ENCODE data around the gene CMC1.

The CMC1 gene

DNA sequence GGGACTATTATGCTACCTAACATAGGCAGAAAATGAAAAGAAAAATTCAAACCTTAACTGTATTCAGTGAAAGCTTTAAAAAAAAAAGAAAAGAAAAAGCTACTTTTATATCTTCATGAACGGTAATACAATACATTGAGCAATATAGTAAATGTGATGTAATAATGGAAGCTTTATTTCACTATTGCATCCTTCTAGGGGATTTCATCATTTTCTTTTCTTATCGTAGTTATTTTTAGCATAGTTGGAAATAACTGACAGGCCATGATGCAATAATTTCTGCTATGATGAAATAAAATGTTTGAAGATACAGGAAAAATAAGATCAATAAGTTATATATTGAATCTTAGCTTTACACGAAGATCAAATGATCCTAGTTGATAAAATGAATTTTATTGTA, 66.8 kb downstream of the CMC1 start:
- no peak for DNase-seq

DNA sequence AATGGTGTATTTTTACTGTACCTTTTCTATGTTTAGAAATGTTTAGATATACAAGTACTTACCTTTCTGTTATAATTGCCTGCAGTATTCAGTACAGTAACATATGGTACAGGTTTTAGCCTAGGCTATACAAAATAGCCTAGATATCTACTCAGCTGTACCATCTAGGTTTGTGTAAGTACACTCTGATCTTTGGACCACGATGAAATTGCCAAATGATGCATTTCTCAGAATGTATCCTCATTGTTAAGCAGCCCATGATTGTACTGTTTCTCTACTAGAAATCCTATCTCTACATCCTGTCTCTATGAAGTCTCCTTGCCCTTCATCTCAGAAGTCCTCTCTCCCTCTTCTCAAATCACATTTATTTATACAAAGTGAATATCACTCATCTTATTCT, 74.3 kb downstream of the CMC1 start:
- DNase-seq = no peak

DNA sequence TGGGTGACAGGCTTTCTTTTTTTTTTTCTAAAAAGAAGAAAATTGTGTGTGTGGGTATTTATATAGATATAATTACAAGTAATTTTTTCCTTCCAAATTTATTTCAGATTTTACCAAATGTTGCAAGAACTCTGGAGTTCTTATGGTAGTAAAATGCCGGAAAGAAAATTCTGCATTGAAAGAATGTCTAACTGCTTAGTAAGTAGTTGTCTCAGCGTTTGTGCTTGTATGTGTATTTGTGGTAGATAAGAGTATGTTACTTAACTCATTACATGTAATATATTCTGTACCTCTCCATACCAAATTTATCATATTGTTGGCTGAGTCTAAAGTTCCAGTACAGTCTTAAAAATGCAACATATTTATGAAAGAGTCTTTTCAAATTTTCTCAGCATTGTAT, 74.8 kb downstream of the CMC1 start:
- no peak for DNase-seq

DNA sequence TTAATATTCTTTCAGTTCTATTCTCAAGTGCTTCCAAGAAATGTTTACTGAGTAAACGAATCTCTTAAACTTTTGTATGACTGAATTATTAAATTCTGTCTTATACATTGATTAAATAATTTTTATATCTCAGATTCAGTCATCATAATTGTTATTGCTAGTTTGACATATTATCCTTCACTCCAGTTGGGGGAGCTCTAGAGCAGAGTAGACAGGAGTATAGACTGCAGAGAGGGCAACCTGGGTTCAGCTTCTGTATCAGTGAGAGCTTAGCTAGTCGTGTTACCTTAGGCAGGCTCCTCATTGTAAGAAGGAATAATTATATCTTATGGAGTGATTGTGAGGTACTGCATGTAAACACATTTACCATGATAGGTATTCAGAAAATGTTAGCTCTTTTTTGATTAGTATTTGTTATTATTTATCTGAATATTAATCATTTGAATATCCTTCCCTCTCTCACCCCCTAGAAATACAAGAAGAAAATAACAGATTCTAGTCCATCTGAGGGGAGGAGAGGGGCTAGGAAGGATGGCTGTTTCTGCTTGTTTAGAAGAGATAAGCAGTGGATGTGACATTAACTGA, 76.1 kb downstream of the CMC1 start:
- no peak for DNase-seq

DNA sequence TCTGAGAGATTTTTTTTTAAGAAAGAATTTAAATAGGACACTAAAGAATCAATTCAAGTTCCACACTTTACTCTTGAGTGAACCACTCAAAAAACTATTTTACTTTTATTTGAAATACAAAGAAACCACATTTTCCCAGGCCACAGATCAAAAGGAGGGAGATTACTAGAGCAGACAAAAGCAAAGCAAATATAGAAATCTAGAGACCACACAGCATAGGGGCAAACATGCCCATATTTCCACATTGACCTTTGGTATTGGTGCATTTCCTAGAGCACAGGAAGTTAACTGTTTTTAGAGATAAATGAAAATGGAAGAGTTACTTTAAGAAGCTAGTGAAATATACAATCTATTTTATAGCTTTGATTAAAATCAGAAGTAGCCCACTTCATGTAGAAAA, 79.6 kb downstream of the CMC1 start:
- DNase-seq = no peak

DNA sequence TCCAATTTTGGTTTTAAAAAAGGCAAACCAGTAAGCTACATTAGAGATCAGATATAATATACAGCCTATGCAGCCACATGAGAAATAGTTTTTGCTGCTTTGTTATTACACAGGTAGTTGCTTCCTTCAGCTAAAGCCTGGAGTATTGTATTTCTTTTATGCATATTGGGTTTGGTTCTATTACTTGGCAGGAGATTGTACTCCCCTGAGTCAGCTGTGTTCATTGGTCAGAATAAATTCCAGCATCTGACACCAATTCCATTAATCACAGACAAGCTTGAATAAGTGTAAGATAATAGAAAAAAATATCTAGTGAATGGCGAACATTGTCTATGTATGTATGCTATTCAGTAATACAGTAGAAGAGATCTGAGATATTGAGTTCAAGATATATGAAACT, 81.0 kb downstream of the CMC1 start:
- DNase-seq = no peak

DNA sequence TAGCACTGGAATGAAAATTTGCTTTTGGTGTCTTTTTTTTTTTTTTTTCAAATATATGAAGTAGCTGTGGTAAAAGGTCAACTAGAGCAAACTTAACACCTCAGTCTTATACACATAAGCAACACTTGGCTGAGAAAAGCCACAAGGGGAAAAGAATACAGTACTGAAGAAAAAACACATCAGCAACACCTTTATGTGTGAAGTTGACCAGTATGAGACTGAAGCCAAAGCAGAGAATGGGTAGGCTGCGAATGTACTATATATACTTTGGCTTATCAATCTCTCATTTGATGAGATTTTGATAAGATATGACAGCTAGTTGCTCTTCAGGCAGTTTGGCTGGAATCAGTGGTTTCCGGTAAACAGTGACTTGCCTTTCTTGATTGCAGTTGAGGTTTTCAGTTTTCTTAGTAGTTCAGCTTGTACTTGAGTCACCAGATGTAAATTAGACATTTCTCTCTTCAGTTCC, 85.1 kb downstream of the CMC1 start:
- DNase-seq = no peak

DNA sequence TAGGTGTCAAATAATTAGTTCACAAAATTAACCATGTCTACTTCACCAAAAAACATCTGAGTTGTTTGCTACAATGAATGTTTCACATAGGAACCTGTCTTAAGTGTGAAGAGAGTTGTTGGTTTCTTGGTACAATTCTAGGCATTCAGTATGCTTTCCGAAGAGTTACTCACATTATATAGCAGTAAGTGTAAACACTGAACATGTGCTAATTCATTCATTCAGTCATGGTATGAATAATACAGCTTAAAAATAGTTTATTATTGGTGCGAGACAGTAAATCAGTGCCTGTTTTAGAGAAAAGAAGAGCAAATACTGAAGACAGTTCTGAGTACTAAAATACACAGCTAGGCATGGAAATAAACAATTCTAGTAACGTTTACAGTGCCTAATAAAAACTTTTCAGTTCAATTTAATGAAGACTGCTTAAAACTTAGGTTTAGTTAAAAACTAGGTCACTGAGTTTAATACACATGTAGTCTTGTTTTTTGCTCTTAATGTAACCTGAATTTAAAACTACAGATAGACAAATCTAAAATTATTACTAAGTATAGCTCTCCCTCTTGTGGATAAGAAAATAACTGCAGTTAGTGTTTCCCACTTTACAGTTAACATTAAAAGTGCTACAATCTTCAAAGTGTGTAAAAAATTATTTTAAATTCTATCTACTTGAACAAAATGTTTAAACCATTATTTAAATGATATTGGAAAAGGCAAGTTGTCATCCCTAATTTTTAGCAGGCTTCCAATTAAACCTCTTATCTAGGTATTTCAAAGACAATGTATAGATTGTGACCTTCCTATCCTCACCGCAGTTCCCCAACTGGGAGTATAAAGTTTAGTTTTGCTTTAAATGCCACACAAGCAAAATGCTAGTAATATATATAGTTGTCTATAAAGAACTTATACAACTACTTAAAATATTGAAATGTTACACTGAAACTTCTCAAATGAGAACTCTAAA, 87.1 kb downstream of the CMC1 start:
- no peak for DNase-seq

DNA sequence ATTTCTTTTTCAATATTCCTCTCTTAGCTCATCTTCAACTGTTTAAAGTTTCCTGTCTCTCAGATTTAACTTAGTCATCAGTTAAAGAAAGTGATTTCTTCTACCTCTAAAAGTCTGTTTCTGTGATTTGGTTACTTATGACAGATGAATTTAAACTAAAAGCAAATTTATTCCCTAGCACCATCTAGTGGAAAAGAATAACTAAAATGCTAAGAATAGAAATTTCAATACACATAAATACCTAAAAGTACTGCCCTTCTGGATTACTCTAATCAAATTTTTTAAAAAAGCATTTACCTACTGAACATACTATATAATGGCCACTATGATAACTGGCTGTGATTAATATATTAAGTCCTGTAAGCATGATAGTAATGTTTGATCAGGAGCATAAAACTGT, 93.1 kb downstream of the CMC1 start:
- no peak for DNase-seq

DNA sequence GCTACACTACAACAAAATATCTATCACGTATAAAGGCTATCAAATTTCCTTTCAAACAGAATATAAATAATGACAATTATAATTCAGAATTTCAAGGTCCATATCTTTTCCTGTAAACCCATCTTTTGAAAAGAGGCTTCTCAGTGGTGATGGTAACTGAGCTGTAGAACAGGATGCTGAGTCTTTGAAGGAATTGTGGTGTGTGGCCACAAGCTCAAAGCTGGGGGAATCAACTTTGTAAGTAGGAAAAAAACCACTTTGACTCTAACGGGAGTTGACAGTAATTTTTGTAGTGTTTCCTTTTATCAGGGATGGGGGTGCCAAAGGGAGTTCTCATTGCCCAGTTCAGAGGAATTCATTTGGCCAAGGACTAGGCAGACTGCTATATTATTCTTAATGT, 93.8 kb downstream of the CMC1 start:
- DNase-seq = no peak

DNA sequence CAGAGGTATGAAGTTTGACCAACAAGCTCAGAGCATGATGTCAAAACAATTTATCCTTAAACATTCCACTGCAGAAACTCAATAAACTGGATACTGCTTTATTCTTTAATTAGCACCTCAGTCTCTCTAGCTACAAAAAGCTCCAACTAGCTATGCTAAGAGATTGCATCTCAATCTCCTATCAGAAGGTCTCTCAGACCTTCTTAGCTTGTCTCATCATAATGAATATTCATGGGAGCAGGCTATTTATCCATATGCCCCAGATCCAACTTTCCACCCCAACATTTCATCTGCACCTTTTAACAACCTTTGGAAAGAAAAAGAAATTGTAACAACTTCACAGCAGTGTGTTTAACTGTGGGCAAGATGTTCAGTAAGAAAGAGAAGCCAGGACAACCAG, 95.8 kb downstream of the CMC1 start:
- no peak for DNase-seq

DNA sequence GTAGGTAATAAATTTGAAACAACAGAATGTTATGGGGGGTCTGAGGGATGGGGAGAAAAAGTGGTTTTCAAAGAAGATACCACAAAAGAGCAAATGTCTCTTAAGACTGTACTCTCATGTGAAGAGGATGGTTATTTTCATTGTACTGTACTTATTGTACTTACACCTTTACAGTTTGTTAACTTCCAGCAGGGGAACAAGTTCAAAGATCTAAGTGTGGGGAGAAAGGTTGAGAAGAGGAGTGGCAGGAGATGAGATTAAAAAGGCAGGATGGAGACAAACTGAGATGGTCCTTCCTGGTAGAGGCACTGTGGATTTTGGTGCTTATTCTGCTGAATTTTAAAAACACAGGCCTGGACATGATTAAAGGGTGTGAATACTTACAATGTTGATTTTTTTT, 101.7 kb downstream of the CMC1 start:
- no peak for DNase-seq

DNA sequence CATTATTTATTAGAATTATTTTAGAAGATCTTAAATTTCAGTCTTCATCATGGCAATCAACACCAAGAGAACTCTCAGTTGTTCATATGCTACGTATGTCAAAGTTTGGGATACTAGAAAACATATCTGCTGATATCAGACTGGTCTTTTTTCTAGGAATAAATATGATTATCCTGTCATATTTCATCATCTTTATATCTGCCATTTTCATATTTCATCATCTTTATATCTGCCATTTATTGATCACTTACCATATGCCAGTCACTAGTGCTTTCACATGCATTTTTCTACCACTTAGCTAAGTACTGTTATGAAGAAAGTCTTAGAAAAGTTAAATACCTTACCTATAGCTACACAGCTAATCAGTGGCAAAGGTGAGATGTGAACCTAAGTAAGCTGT, 104.3 kb downstream of the CMC1 start:
- DNase-seq = no peak

DNA sequence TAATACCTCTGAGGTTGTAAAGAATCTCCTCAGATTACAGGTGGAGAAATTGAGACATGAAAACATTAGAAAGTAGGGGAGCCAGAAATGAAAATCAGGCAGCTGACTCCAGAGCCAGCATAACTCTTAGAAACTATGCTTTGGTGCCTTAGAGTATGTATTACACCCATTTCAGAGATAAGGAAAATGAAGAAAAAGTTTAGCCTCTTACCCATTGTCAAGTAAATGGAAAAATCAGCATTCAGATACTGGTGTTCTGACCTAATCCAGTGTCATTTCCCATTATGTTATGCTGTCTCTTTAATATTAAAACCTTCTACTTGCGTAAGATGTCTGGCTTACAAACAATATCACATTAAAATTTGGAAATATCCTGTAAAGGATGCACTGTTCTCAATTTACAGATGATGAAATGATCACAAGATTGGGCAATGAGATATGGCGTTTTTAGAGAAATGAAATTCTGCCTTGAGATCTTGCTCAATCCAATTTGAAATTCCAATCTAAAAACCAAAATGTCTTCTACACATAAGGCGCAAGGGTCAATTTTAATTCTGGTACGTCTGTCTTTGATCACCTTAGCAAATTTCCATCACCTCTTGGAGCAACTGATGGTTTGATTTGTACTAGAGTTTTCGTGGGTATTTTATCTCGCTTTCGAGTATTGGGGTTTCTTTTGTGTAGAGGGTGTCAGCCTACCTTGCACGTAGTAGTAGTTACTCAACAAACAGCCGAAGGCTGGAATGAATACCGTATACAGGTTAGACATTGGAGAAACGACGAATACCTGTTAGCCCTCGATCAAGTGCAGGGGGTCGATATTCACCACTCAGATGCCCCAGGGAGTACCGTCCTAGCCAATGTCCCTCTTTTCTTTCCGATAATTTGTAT, 106.2 kb downstream of the CMC1 start:
- DNase-seq = no peak

DNA sequence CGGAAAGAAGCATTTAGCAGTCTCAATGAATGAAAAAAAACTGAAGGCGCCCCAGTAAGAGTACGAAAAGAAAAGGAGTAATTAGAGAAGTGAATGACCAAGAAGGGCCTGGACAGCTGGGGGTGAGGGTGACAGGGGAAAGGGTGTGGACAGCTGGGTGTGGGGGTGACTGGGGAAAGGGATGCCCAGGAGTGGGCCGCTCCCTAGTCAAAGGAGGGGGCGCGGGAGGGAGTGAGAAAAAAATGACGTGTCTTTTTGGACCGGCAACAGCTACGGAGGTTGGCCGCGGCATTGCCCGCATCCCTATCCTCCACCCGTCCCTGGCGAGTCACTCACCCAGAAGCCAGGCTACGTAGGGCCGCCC, 106.8 kb downstream of the CMC1 start:
- DNase-seq = no peak

DNA sequence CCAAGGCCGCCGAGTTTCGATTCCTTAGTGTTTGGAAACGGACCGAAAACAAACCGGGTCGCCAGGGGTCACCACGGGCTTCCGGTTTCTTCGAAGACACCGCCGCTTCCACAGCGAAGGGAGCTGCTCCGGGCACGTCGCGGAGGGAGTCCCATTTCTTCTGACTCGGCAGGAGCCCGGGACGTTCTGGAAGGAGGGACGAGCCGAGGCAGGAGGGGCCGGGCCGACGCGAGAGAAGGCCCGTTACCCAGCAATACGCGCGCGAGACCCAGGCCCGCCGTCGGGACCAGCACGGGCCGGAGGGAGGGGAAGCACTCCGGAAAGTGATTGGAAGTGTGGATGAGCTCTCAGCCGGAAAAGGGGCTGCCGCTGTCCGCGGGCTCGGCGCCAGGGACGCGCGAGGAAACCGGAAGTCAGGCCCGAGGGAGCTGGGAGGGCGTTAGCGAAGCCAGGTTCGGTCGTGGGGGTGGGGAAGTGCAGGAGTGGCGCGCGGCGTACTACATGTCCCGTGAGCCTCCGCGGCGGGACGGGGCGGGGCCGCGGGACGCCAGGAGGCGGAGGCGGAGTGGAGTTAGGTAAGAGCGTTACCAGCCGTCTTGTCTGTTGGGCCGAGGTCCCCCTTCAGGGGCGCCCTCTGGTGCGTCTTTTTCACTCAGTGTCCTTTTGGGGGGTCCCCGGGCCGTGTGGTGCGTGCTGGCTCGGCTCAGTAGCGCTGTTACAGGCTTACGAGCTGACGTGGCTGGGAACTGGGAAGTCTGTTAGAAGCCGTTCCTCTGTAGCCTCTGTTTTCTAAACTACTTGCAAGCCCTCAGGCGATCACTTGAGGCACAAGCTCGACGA, 107.4 kb downstream of the CMC1 start, which contains the start of the genes AZI2 and ZCWPW2:
AZI2 (minus strand) TSS at position 196 of the 840 bp plus-strand sequence. CDS start 8,207 bp downstream, outside the sequence.
ZCWPW2 (plus strand) TSS at position 93 of the 840 bp plus-strand sequence. CDS start 64,348 bp downstream, outside the sequence.
- DNase-seq = peak; percentile 72

DNA sequence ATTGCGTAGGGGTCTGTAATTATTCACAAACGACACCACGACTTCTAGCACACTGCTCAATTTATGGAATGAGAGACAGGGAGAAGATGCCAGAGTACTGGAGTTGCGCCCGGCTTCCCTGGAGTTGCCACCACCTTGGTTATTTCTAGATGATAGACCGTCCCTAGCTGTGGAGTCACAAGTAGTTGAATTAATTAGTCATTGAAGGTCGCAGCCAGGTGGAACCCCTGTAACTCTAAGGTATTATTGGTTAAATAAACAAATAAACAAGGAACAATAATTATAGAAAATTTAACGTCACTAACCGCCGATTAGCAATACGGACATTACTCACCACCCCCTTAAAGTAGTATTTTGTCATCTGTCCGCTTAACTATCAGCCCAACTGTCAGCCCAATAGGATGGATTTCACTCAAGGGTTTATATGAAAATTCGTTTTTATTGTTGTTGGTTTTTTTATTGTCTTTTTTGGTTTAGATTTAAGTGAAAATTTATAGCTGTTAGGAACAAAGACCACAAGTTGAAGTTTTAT, 108.1 kb downstream of the CMC1 start:
- DNase-seq = no peak

Data from DMS79 (cell line).